HG03565 (cell line): ENCODE data around the gene ABHD16A.

Experiments used
- ATAC-seq: cut with Tn5 transposase; IDR thresholded peaks from one replicate; pipeline ENCODE4 v1.9.1; 2021; ENCODE audit warnings: mild to moderate bottlenecking, moderate library complexity; ENCODE audit not compliant: unreplicated experiment

The ABHD16A gene

GRCh38 chr6:31663126-31663960 is 39.8 kb downstream of the ABHD16A start:
- no peak for ATAC-seq

- ATAC-seq, result no peak
These were observed 40.9 kb downstream of the ABHD16A start for GRCh38 chr6:31662124-31662723.

- no peak for ATAC-seq
These were observed 41.6 kb downstream of the ABHD16A start for GRCh38 chr6:31661262-31662123.

- ATAC-seq, result no peak
These were observed 42.5 kb downstream of the ABHD16A start, which contains the start of gene C6orf47 for GRCh38 chr6:31660381-31661261. Gene C6orf47 (minus strand): TSS chr6:31660778. CDS start chr6:31659947, 831 bp downstream.

- ATAC-seq, result no peak
These were observed 43.3 kb downstream of the ABHD16A start for GRCh38 chr6:31659649-31660380.

GRCh38 chr6:31658983-31659648 is 44.0 kb downstream of the ABHD16A start:
- ATAC-seq, result no peak

- no peak for ATAC-seq
These were observed 44.9 kb downstream of the ABHD16A start for GRCh38 chr6:31658158-31658688.

- ATAC-seq, result no peak
These were observed 45.5 kb downstream of the ABHD16A start for GRCh38 chr6:31657406-31658157.

- no peak for ATAC-seq
These were observed 47.5 kb downstream of the ABHD16A start, which contains the start of gene APOM for GRCh38 chr6:31655349-31656237. Gene APOM (plus strand): TSS chr6:31655894. CDS start chr6:31655967, 73 bp downstream.

GRCh38 chr6:31654574-31655348 is 48.4 kb downstream of the ABHD16A start:
- no peak for ATAC-seq

GRCh38 chr6:31652925-31653724 is 50.0 kb downstream of the ABHD16A start:
- peak; percentile 45 for ATAC-seq

GRCh38 chr6:31651602-31652191 is 51.4 kb downstream of the ABHD16A start:
- peak; percentile 20 for ATAC-seq

GRCh38 chr6:31645325-31645724 is 57.8 kb downstream of the ABHD16A start:
- no peak for ATAC-seq

GRCh38 chr6:31643818-31644454 is 59.2 kb downstream of the ABHD16A start:
- no peak for ATAC-seq
